Heart left ventricle (tissue), 13 donors: ENCODE measurements around the gene DNAJC19.

Experiments
- CTCF ChIP-seq, 12 donors: fragments of 200-600 bp; sonication (generic) in 4 of 12; IDR thresholded peaks; one replicate each; pipeline versions ENCODE4 v1.5.0 to v1.8.0; 2018 to 2022; ENCODE audit warnings: antibody characterized with exemption in 12 of 12, mild to moderate bottlenecking in 5 of 12
- POLR2A ChIP-seq, 2 donors: fragments of 450-650 bp; IDR thresholded peaks; one replicate each; pipeline ENCODE4 v1.6.1; 2017; ENCODE audit warnings: antibody characterized with exemption in 2 of 2, mild to moderate bottlenecking in 2 of 2, moderate library complexity in 2 of 2
- donor health status: ischemic (EF 13 %, LVEDD 7.1; RV severe dilation, severe dysfunction).
- donor health status: DM: no; HTN: yes; CAD: no.
- donor health status: DM: no; HTN: no; CAD: no.
- donor health status: ischemic (EF 25% LVEDD 6.9; RV normal size, moderate dysfunction).
- donor health status: ischemic (EF 25% LVEDD 5.7; RV mildly dilated, moderate dysfunction).
- donor health status: ischemic (EF 35%, LVEDD 5.7; RV mildly dilated, moderate dysfunction).
- donor health status: nonischemic (EF 11% LVEDD 7.7; RV severe dilation, severe dysfunction).
- donor health status: DM: yes; HTN: yes; CAD: no.
- donor health status: PGD.
- donor health status: ischemic (EF 29% LVEDD 5.4; RV normal size, mild dysfunction).
- donor health status: nonischemic (EF 23%, LVEDD 6.1; RV moderate dilation, normal function).

GRCh38 chr3:181025204-181025603, 35.7 kb upstream of the DNAJC19 start:
- TF ChIP-seq CTCF (IDR thresholded peaks at IDR 0.05) (no peak), POLR2A (IDR thresholded peaks at IDR 0.05) (no peak)
